Esophagus squamous epithelium (tissue), 4 donors: Measurements from ENCODE around the gene PHF21B.

ENCODE experiments used
- CTCF ChIP-seq, 6 experiments: fragments of 450-650 bp in 4 of 6; fragments of 200-600 bp in 2 of 6; sonication (generic) in 2 of 6; IDR thresholded peaks; one replicate each; pipeline ENCODE4 v1.5.1; 2016 to 2019; ENCODE audit warnings: antibody characterized with exemption in 6 of 6, mild to moderate bottlenecking in 4 of 6, moderate library complexity in 4 of 6
- POLR2A ChIP-seq, 4 donors: fragments of 450-650 bp; IDR thresholded peaks; one replicate each; pipeline ENCODE4 v1.6.1; 2017; ENCODE audit warnings: antibody characterized with exemption in 4 of 4, mild to moderate bottlenecking in 4 of 4, moderate library complexity in 3 of 4

DNA sequence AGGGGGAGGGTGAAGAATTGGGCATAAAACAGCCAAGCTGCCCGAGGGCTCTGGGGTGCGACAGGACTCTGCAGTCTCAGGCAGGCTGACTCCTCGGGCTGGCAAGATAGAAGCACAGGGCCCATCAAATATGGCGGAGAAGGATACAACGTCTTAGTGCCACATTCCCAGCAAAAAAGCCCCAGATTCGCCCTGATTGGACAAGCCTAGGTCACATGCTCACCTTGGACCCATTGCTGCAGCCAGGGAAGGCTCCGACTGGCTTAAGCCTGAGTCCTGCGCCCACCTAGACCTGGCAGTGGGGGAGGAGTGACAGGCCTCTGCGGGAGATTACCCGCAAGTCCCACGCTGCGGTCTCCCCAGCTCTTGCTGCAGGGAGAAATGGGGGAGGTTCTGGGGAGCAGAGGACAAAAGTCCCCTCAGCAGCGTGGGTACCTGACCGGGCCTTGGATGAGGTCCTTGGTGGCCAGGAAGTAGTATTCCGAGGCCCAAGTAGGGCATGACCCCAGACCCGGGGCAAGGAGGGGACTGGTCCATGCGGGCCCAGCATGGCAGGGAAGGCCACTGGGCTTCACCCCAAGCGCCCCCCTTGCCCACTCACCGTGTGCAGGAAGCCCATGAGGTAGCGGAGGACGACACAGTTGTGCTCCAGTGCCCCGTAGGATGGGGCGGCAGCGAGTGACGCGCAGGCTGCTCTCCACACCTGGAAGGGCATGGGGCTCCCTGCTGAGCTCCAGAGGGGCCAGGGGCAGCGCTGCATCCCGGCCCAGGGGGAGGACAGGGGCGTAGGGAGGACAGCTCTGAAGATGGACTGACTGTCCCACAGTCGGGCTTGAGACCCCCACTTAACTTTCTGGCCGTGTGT is 144.4 kb downstream of the PHF21B start:
- TF ChIP-seq POLR2A (IDR thresholded peaks at IDR 0.05) (no peak), CTCF (IDR thresholded peaks at IDR 0.05) (no peak)
